CD4-positive, alpha-beta T cell treated with Interleukin-17A for 4 hours (primary cell): Measurements from ENCODE around the gene TMEM61.
"Not testable (repeated sequence)": the region's sequence is repeated elsewhere in the genome, so short reads cannot be mapped to it uniquely, and the experiment has no call there.

ENCODE experiments used
- DNase-seq: peaks from one replicate; pipeline ENCODE4 v3.0.0-alpha.2; 2020; ENCODE audit warnings: mixed read lengths

The TMEM61 gene

GRCh38 chr1:54962612-54963395 is 17.6 kb upstream of the TMEM61 start:
- DNase-seq = no peak

GRCh38 chr1:54963829-54964228 is 16.6 kb upstream of the TMEM61 start:
- not testable (repeated sequence) for DNase-seq

GRCh38 chr1:54965624-54966340 is 14.6 kb upstream of the TMEM61 start:
- no peak for DNase-seq

GRCh38 chr1:54967372-54967771 is 13.1 kb upstream of the TMEM61 start:
- no peak for DNase-seq

GRCh38 chr1:54968551-54968950 is 11.9 kb upstream of the TMEM61 start:
- no peak for DNase-seq

GRCh38 chr1:54969879-54970278 is 10.5 kb upstream of the TMEM61 start:
- DNase-seq = no peak

- DNase-seq = no peak
These were observed 9.5 kb upstream of the TMEM61 start for GRCh38 chr1:54970901-54971300.

GRCh38 chr1:54971317-54971791 is 9.1 kb upstream of the TMEM61 start:
- no peak for DNase-seq

GRCh38 chr1:54972436-54972835 is 8.0 kb upstream of the TMEM61 start:
- no peak for DNase-seq

GRCh38 chr1:54973205-54973921 is 7.1 kb upstream of the TMEM61 start:
- DNase-seq = no peak

- no peak for DNase-seq
These were observed 4.9 kb upstream of the TMEM61 start for GRCh38 chr1:54975356-54976108.

GRCh38 chr1:54976747-54977146 is 3.7 kb upstream of the TMEM61 start:
- DNase-seq = no peak

GRCh38 chr1:54977533-54978297 is 2.7 kb upstream of the TMEM61 start:
- DNase-seq = no peak

GRCh38 chr1:54978528-54979326 is 1.7 kb upstream of the TMEM61 start:
- DNase-seq = no peak

- no peak for DNase-seq
These were observed 1.0 kb upstream of the TMEM61 start for GRCh38 chr1:54979327-54979891.

- no peak for DNase-seq
These were observed 341 bp upstream of the TMEM61 start for GRCh38 chr1:54980046-54980527.

- no peak for DNase-seq
These were observed 1.0 kb downstream of the TMEM61 start for GRCh38 chr1:54981466-54981865.

- DNase-seq = no peak
These were observed 2.3 kb downstream of the TMEM61 start for GRCh38 chr1:54982739-54983138.

- no peak for DNase-seq
These were observed 3.9 kb downstream of the TMEM61 start for GRCh38 chr1:54984131-54984842.

GRCh38 chr1:54985556-54985955 is 5.1 kb downstream of the TMEM61 start:
- no peak for DNase-seq
